ENCODE measurements around the gene GCNT2.
"Not testable (repeated sequence)": the region's sequence is repeated elsewhere in the genome, so short reads cannot be mapped to it uniquely, and the experiment has no call there.

The GCNT2 gene

DNA sequence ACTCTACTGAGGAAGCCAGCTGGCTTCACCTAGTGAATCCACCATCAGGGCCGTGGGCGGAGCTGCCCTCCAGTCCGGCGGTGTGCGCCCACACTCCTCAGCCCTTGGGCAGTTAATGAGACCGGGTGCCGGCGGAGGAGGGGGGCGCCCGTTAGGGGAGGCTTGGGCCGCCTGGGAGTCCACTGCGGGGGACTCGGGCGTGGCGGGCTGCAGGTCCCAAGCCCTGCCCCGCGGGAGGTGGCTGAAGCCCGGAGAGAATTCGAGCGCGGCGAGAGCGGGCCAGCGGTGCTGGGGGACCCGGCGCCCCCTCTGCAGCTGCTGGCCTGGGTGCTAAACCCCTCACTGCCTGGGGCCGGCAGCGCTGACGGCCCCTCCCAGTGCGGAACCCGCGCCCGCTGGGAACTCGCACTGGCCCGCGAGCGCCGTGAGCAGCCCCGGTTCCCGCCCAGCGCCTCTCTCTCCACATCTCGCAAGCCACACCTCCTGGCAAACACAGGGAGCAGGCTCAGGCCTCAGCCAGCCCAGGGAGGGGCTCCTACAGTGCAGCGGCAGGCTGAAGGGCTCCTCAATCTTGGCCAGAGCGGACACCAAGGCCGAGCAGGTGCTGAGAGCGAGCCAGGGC lies 38.4 kb upstream of the GCNT2 start:
- H3K9me3 ChIP-seq, result no peaks in the 10 kb centered on the region
- no peak for DNase-seq
- no peaks in the 10 kb centered on the region for H3K4me1 ChIP-seq
- H3K36me3 ChIP-seq, result no peaks in the 10 kb centered on the region
- no peak overlapping the region for H3K4me3 ChIP-seq (ENCODE audit: low read depth, low read length)
- TF ChIP-seq, protein P1, sequence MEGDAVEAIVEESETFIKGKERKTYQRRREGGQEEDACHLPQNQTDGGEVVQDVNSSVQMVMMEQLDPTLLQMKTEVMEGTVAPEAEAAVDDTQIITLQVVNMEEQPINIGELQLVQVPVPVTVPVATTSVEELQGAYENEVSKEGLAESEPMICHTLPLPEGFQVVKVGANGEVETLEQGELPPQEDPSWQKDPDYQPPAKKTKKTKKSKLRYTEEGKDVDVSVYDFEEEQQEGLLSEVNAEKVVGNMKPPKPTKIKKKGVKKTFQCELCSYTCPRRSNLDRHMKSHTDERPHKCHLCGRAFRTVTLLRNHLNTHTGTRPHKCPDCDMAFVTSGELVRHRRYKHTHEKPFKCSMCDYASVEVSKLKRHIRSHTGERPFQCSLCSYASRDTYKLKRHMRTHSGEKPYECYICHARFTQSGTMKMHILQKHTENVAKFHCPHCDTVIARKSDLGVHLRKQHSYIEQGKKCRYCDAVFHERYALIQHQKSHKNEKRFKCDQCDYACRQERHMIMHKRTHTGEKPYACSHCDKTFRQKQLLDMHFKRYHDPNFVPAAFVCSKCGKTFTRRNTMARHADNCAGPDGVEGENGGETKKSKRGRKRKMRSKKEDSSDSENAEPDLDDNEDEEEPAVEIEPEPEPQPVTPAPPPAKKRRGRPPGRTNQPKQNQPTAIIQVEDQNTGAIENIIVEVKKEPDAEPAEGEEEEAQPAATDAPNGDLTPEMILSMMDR (IDR thresholded peaks at IDR 0.05; ENCODE audit: low read depth, low read length), result no peak
- no peaks in the 10 kb centered on the region for H3K27me3 ChIP-seq

DNA sequence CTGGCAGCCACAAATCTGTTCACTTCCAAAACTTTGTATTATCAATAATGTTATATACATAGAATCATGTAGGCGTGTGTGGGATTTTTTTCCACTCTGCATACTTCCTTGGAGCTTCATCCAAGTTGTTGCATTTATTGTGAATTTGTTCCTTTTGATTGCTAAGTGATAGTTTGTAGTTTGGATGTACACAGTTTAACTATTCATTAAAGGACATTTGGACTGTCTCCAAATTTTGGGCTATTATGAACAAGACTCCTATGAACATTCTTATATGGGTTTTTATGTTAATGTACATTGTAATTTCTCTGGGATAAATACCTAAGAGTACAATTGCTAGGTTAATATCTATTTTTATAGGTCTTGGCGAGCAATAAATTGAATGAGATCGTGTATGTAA lies 36.2 kb upstream of the GCNT2 start:
- H3K4me1 ChIP-seq, result no peaks in the 10 kb centered on the region
- no peaks in the 10 kb centered on the region for H3K36me3 ChIP-seq
- TF ChIP-seq, protein P1 (IDR thresholded peaks at IDR 0.05; ENCODE audit: low read depth, low read length), result no peak
- H3K27me3 ChIP-seq, result no peaks in the 10 kb centered on the region
- H3K4me3 ChIP-seq (ENCODE audit: low read depth, low read length), result no peak overlapping the region
- no peak for DNase-seq
- no peaks in the 10 kb centered on the region for H3K9me3 ChIP-seq

DNA sequence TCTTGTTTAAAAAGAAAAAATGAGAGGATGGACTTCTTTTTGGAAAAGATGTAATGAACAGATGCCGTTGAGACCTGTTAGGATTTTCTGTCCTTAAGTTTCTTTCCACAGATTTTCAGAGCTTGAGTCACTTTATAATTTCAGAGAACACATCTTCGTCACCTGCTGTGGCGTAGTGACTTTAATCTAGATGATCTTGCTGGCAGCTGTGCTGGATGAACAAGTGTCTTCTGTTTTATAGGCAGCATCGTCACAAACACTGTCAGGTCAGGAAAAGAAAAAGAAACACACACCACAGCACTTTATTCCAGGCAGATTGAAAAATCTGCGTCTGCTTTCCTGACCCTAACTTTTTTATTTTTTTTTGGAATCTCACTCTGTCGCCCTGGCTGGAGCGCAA lies 35.7 kb upstream of the GCNT2 start:
- H3K9me3 ChIP-seq, result no peaks in the 10 kb centered on the region
- DNase-seq, result no peak
- H3K4me1 ChIP-seq, result no peaks in the 10 kb centered on the region
- H3K36me3 ChIP-seq, result no peaks in the 10 kb centered on the region
- H3K4me3 ChIP-seq (ENCODE audit: low read depth, low read length), result no peak overlapping the region
- TF ChIP-seq, protein P1 (IDR thresholded peaks at IDR 0.05; ENCODE audit: low read depth, low read length), result no peak
- H3K27me3 ChIP-seq, result no peaks in the 10 kb centered on the region

DNA sequence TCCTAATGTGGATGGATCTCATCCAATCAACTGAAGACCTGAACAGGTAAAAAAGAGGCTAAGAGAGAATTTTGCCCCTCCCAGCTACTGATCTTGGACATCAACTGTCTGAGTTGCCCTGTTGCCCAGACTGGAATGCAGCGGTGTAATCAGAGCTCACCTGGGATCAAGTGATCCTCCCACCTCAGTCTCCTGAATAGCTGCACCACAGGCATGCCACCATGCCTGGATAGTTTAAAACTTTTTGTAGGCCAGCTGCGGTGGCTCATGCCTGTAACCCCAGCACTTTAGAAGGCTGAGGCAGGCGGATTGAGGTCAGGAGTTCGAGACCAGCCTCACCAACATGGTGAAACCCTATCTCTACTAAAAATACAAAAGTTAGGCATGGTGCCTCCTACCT lies 34.9 kb upstream of the GCNT2 start:
- H3K4me1 ChIP-seq, result no peaks in the 10 kb centered on the region
- TF ChIP-seq, protein P1 (IDR thresholded peaks at IDR 0.05; ENCODE audit: low read depth, low read length), result no peak
- DNase-seq, result no peak
- H3K36me3 ChIP-seq, result no peaks in the 10 kb centered on the region
- H3K27me3 ChIP-seq, result no peaks in the 10 kb centered on the region
- no peaks in the 10 kb centered on the region for H3K9me3 ChIP-seq
- no peak overlapping the region for H3K4me3 ChIP-seq (ENCODE audit: low read depth, low read length)

DNA sequence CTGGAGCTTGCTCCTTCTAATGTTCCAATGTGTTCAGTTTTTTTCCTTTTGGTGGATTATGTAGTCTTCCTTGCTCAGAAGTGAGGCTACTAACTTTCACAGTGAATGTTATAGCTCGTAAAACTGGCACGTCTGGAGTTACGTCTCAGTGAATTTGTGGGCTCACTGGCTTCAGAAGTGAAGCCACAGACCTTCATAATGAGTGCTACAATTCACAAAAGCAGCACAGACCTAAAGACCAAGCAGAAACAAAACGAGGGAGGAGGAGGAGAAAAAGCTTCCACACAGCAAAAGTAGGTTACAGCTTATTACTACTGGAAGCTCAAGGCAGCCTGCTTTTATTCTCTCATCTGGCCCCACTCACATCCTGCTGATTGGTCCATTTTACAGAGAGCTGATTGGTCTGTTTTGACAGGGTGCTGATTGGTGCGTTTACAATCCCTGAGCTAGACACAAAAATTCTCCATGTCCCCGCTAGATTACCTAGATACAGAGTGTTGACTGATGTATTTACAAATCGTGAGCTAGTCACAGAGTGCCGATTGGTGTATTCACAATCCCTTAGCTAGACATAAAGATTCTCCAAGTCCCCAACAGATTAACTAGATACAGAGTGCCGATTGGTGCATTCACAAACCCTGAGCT lies 34.1 kb upstream of the GCNT2 start:
- DNase-seq; H3K9me3 ChIP-seq; H3K4me1 ChIP-seq; H3K36me3 ChIP-seq; H3K27me3 ChIP-seq; H3K4me3 ChIP-seq (ENCODE audit: low read depth, low read length): not testable (repeated sequence)

DNA sequence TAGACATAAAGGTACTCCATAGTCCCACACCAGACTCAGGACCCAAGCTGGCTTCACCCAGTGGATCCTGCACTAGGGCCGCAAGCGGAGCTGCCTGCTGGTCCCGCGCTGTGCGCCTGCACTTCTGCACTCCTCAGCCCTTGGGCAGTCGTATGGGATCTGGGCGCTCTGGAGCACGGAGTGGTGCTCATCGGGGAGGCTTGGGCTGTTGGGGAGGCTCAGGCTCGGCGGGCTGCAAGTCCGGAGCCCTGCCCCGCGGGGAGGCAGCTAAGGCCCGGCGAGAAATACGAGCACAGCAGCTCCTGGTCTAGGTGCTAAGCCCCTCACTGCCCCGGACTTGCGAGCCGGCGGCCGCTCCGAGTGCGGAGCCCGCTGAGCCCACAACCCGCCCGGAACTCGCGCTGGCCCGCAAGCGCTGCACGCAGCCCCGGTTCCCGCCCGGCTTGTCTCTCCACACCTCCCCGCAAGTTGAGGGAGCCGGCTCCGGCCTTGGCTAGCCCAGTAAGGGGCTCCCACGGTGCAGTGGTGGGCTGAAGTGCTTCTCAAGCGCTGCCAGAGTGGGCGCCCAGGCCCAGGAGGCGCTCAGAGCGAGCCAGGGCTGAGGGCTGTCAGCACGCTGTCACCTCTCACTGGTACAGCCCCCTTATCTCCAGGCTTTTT lies 33.4 kb upstream of the GCNT2 start:
- no peak for DNase-seq
- Histone ChIP-seq H3K36me3 (no peaks in the 10 kb centered on the region), H3K27me3 (no peaks in the 10 kb centered on the region), H3K9me3 (no peaks in the 10 kb centered on the region), H3K4me3 (ENCODE audit: low read depth, low read length) (no peak overlapping the region), H3K4me1 (no peaks in the 10 kb centered on the region)
- TF ChIP-seq, protein P1 (IDR thresholded peaks at IDR 0.05; ENCODE audit: low read depth, low read length), result no peak
